GM06990 (cell line): Measurements from ENCODE around the gene MAT2B.
"Not testable (repeated sequence)": the region's sequence is repeated elsewhere in the genome, so short reads cannot be mapped to it uniquely, and the experiment has no call there.

Source experiments
- DNase-seq: peaks from one replicate; pipeline ENCODE4 v3.0.0-alpha.2; 2011; ENCODE audit not compliant: insufficient read length; ENCODE audit errors: extremely low read depth
- H3K27me3 ChIP-seq: replicated peaks from 2 replicates; pipeline ENCODE4 v1.6.0; 2011; ENCODE audit warnings: low read length; ENCODE audit not compliant: control insufficient read depth, insufficient read depth
- H3K36me3 ChIP-seq: 2 replicates; pipeline ENCODE4 v1.5.1; 2011; ENCODE audit warnings: low read length; ENCODE audit not compliant: control insufficient read depth, insufficient read depth
- H3K4me3 ChIP-seq: replicated peaks from 2 replicates; pipeline ENCODE4 v1.5.1; 2011; ENCODE audit warnings: low read depth, mild to moderate bottlenecking, control low read depth, low read length
- CTCF ChIP-seq: IDR thresholded peaks from 2 replicates; pipeline ENCODE4 v1.5.1; 2011; ENCODE audit warnings: low read length, control low read depth, mild to moderate bottlenecking, inconsistent platforms; ENCODE audit not compliant: insufficient read depth, poor library complexity, severe bottlenecking

The MAT2B gene

GRCh38 chr5:163532171-163533084 lies 27.0 kb downstream of the MAT2B start:
- Histone ChIP-seq H3K27me3 (no peaks in the 10 kb centered on the region), H3K36me3 (no peaks in the 10 kb centered on the region), H3K4me3 (no peak overlapping the region)
- TF ChIP-seq CTCF = no peak
- DNase-seq = no peak

DNA sequence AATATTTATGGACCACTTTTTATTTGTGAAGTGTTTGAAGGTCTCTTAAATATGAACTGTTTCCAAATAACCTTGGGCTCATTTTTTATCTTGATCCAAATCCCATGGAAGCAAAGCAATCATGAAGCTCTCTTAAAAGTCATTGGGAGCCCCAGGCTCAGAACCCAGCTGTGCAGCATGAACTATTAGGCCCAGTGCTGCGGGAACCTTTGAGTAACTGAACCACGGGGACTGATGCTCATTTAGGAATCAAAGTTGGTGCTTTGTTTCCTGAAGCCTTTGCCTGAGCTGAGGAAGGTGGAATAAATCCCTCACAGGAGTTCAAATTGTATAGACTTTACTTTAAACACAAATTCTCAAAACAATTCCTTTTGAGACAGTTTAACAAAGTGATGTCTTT lies 27.8 kb downstream of the MAT2B start:
- Histone ChIP-seq H3K27me3 (no peaks in the 10 kb centered on the region), H3K4me3 (no peak overlapping the region), H3K36me3 (no peaks in the 10 kb centered on the region)
- no peak for DNase-seq
- no peak for TF ChIP-seq CTCF

DNA sequence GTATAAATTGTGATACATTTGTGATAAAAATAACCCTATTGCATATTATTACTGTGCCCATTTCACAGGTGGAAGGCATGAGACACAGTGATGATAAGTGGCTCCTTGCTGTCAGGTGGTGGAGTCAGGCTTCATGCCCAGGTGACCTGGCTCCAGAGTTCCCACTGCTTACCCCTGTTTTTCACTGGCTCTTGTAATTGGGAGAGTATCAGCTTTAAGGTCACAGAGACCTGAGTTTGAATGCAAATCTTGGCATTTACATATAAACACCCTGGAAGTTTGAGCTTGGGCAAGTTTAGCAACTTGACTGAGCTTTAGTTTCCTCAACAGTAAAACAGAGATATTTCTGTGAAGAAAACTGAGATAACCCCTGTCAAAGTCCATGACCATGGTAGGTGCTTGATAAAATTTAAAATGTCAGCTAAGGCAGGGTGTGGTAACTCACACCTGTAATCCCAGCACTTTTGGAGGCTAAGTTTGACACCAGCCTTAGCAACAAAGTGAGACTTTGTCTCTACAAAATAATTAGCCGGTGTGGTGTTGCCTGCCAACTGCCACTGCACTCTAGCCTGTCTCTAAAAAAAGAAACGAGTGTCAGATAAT lies 29.2 kb downstream of the MAT2B start:
- DNase-seq = no peak
- H3K36me3 ChIP-seq = no peaks in the 10 kb centered on the region
- TF ChIP-seq CTCF = no peak
- no peaks in the 10 kb centered on the region for H3K27me3 ChIP-seq
- no peak overlapping the region for H3K4me3 ChIP-seq

- H3K27me3 ChIP-seq = no peaks in the 10 kb centered on the region
- no peak for TF ChIP-seq CTCF
- no peak for DNase-seq
- H3K4me3 ChIP-seq = no peak overlapping the region
- no peaks in the 10 kb centered on the region for H3K36me3 ChIP-seq
Observed at GRCh38 chr5:163535290-163535689, 29.9 kb downstream of the MAT2B start.

- DNase-seq, H3K27me3 ChIP-seq, H3K4me3 ChIP-seq, H3K36me3 ChIP-seq: not testable (repeated sequence)
Observed at GRCh38 chr5:163536442-163536841, 31.0 kb downstream of the MAT2B start.

DNA sequence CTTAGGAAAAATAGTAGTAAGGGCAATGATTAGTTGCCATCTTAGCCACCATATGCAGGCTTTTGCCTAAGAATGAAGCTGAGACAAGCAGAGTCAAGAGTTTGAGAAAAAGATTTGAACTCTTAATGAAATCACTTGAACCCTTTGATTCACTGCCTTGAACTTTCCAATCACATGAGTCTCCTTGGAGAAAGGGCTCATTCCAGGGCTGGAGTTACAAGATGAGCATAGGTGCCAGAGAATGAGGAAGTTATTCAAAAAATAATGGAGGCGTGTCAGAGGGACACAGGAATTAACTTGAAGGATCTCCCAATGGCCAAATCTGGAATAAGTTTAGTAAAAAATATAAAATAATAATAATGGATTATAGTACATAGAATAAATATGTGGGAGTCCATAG lies 35.3 kb downstream of the MAT2B start:
- no peak for DNase-seq
- no peak for TF ChIP-seq CTCF
- Histone ChIP-seq H3K4me3 (no peak overlapping the region), H3K36me3 (no peaks in the 10 kb centered on the region), H3K27me3 (no peaks in the 10 kb centered on the region)
